ENCODE data around the gene TMEM132D. TPM values are rescaled to one million over a fixed set of nuclear protein-coding genes. Genes with fewer than 3 reads are reported as not detected.

The TMEM132D gene
- total and polyA plus RNA-seq, 2 donors (not counting 3 experiments of a cell fraction or from before 2014, with no cell fraction given) = not detected

GRCh38 chr12:129827102-129827865, 76.5 kb downstream of the TMEM132D start:
- DNase-seq (ENCODE audit: low read depth, low spot score) (no peak), FAIRE-seq (no peak)
- H3K4me3 ChIP-seq (replicated peaks in 1 of 3; ENCODE audit: insufficient read depth in 1 of 3, low read depth in 1 of 3, low read length in 3 of 3) = no peak overlapping the region
- no peaks in the 10 kb centered on the region for H3K9me1 ChIP-seq (replicated peaks; ENCODE audit: control insufficient read depth, extremely low read depth, insufficient read depth, low read length)
- ChIA-PET POLR2A (no interaction called here), CTCF (no interaction called here)
- no peak overlapping the region for H2AFZ ChIP-seq (ENCODE audit: low read depth, low read length)
- no peak overlapping the region for H3K27ac ChIP-seq (ENCODE audit: insufficient read depth, low read depth, low read length)
- H3K79me2 ChIP-seq (ENCODE audit: control insufficient read depth, insufficient read depth, low read length) = no peaks in the 10 kb centered on the region
- no peaks in the 10 kb centered on the region for H3K36me3 ChIP-seq (ENCODE audit: control insufficient read depth in 2 of 2, extremely low read depth in 1 of 2, insufficient read depth in 2 of 2, low read length in 2 of 2)
- dilution Hi-C loops (cut with MboI; ENCODE audit: extremely low pct_ligation_motif_present, low sequenced_read_pairs) = no loop called here
- no peak for TF ChIP-seq GATA2 (IDR thresholded peaks at IDR 0.05; ENCODE audit: insufficient read depth, insufficient read length, low read depth, low read length)
- TF ChIP-seq MAX (IDR thresholded peaks at IDR 0.05; ENCODE audit: insufficient read depth, insufficient read length) = no peak
- no peak for TF ChIP-seq JUN (IDR thresholded peaks at IDR 0.05; ENCODE audit: borderline replicate concordance, insufficient read depth, insufficient read length, low read depth)
- no peak for TF ChIP-seq POLR2AphosphoS5 (IDR thresholded peaks at IDR 0.05; ENCODE audit: insufficient read depth, low read depth, low read length)
- no peak for TF ChIP-seq FOS (IDR thresholded peaks at IDR 0.05; ENCODE audit: borderline replicate concordance, insufficient read depth, low read length)
- TF ChIP-seq EZH2 (IDR thresholded peaks at IDR 0.05; ENCODE audit: borderline replicate concordance, low read depth, low read length, severe bottlenecking) = no peak
- TF ChIP-seq POLR2A (IDR thresholded peaks at IDR 0.05; ENCODE audit: low read depth, low read length) = no peak
- TF ChIP-seq CTCF (IDR thresholded peaks at IDR 0.05; ENCODE audit: extremely low read depth in 1 of 2, insufficient read depth in 1 of 2, low read depth in 1 of 2, low read length in 2 of 2) = no peak
- no peak for TF ChIP-seq MYC (IDR thresholded peaks at IDR 0.05; ENCODE audit: low read depth, low read length)
- no peaks in the 10 kb centered on the region for H3K27me3 ChIP-seq (ENCODE audit: control insufficient read depth in 2 of 2, insufficient read depth in 2 of 2, low read length in 2 of 2)
- no peak overlapping the region for H3K4me2 ChIP-seq (ENCODE audit: insufficient read depth, low read length)
- no TSS peak for BruUV-seq (replicated peaks)
- no peaks in the 10 kb centered on the region for H4K20me1 ChIP-seq (replicated peaks; ENCODE audit: control insufficient read depth, extremely low read depth, insufficient read depth, low read length)
- no peaks in the 10 kb centered on the region for H3K4me1 ChIP-seq (ENCODE audit: control insufficient read depth, extremely low read depth, insufficient read depth, low read length)
- intact Hi-C loops (cut with micrococcal nuclease) = no loop called here
- H3K9me3 ChIP-seq (replicated peaks; ENCODE audit: control insufficient read depth, insufficient read depth, low read length) = peaks cover 2% of the 10 kb centered on the region
- no peak overlapping the region for H3K9ac ChIP-seq (replicated peaks; ENCODE audit: extremely low read depth, insufficient read depth, low read length)
